NCI-H146 treated with DMSO at 0.1 percent for 48 hours (cell line): ENCODE results near the gene GCK.
"Not testable (repeated sequence)": the region's sequence is repeated elsewhere in the genome, so short reads cannot be mapped to it uniquely, and the experiment has no call there.

Experiments used
- DNase-seq: peaks from one replicate; lab custom pipeline; 2025; ENCODE audit not compliant: unreplicated experiment; lab: John Stamatoyannopoulos, UW

The GCK gene

GRCh38 chr7:44210107-44210506 lies 20.9 kb upstream of the GCK start:
- DNase-seq = no peak

DNA sequence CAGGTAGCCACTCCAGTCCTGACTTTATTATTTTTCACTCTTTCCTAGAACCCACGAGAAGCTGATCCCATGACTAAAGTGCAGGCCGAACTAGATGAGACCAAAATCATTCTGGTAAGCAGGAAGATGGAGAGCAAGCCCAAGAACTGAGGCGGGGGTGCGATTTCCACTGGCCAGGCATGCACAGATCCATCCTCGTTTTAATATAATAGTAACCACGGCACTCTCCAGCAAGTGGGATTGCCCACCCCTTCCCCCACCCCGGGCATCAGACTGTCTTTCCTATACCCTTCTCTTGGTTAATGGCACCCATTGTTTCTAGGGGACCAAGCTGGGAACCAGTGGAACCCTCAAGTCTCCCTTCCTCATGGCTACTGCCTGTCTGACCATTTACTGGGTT lies 18.8 kb upstream of the GCK start:
- DNase-seq = no peak

DNA sequence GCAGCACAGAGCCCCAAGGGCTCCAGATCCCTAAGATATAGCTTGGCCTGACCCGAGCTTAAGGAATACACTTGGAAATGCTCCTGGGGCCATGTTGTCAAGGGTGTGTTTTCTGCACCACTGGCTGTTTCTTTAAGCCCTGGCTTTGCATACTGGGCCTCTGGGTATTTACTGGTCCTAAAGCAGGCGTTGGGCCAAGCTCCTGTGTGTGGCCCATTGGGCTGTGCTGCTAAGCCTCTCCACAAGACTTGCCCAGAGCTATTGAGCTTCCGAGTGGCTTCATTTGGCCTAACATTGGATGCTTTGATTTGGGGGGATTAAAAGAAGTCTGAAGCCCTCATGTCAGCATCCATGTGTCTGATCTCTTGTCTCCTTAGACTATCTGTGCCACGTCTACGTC lies 16.8 kb upstream of the GCK start:
- DNase-seq = no peak

DNA sequence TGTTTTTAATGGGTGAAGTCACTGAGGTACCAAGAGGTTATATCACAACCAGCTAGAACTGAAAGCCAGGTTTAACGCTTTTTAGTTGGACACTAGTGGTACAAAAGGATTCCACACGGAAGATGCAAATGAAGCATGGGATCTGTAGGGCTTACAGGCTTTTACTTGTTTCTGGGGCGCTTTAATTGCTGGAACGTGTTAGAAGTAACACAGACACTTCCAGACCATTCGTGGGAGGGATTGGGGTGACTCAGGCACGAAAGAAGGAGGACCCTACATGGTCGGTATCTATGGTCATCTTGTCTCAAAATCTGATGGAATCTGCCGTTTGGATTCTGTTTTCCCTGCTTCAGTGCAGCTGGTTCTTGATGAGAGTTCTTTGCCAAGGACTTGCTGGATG lies 12.6 kb upstream of the GCK start:
- DNase-seq = no peak

DNA sequence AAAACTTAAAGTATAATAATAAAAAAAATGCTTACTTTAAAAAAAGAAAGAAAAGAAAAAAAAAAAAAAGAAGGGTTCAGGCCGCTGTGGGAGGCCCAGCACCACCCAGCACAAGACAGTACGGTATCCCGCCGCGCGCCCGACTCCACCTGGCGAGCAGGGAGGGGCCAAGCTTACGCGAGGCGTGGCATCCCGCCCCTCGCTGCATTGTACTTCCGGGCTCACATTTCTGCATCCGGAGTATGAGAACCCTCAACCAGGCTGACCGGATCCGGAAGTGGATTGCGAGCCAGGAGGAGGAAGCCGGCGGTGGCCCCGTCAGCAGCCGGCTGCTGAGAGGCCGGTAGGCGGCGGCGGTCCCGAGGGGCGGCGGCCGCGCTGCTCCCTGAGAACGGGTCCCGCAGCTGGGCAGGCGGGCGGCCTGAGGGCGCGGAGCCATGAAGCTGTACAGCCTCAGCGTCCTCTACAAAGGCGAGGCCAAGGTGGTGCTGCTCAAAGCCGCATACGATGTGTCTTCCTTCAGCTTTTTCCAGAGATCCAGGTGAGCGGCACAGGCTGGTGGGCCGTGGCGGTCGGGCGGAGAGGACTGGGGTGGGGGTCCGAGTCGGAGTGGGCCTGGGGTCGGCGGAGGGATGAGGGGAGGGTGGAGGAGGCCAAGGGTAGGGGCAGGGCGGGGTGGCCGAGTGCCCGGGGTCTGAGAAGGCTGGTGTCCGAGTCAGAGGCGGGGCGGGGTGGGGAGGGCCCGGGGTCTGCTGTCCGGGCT lies 11.6 kb upstream of the GCK start, which contains the start of gene YKT6:
TSS of gene YKT6 (plus strand) at position 280 of the 763 bp plus-strand sequence. CDS start at position 438, 158 bp downstream.
- DNase-seq = peak; percentile 95

DNA sequence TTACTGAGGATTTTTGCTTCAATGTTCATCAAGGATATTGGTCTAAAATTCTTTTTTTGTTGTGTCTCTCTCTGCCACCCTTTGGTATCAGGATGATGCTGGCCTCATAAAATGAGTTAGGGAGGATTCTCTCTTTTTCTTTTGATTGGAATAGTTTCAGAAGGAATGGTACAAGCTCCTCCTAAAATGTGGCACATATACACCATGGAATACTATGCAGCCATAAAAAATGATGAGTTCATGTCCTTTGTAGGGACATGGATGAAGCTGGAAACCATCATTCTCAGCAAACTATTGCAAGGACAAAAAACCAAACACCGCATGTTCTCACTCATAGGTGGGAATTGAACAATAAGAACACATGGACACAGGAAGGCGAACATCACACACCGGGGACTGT lies 10.9 kb upstream of the GCK start:
- not testable (repeated sequence) for DNase-seq

DNA sequence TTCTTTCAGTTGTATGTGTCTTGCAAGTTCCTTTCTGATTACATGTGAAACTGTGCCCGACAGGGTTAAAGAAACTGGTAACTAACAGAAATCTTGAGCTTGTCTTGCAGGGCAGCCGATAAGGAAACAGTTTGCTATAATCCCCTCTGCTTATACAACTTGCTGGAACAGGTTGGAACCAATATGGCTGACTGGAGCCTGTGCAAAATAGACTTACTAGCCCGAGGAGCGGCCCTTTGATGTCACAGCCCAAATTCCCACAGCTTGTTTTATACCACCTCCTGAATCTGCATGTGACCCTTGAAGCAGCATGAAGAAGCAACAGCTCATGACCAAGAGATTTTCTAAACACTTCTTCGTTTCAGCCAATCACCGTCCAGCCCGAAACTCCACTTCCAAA lies 8.2 kb upstream of the GCK start:
- DNase-seq = no peak

DNA sequence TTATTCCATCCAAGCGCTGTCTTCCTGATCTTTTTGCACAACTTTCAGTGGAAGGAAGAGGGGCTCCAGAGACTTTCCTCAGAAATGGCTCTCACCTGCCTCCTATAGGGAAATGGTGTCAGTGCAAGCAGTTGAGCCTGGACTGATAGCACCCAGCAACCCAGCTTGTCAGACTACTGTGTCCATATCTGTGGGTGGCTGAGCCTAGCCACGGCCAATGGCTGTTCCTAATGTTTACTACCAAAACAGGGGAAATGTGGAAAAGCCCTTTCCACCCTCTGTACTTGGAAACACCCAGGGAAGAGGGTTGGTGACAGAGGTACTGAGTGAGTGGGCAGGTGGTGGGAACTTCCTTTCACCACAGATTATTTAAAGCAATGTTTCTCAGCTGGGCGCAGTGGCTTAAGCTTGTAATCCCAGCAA lies 7.2 kb upstream of the GCK start:
- DNase-seq = peak; percentile 41

DNA sequence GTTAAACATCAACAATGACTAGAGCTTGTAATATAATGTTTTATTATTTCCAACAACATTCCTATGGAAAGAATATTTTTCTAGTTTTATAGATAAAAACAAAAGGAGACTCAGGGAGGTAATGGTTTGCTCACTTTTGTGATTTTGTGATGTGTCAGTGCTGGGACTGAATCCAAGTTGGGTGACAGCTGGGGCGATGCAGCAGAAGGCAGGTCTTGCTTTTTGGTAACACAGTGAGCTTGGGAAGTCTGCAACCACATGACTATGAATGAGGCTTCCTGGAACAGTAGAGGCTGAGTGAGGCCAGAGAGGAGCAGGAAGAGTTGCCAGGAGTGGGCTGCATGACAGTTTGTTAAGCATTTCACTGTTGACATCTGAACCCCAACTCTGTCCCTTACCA lies 6.7 kb upstream of the GCK start:
- DNase-seq = no peak

DNA sequence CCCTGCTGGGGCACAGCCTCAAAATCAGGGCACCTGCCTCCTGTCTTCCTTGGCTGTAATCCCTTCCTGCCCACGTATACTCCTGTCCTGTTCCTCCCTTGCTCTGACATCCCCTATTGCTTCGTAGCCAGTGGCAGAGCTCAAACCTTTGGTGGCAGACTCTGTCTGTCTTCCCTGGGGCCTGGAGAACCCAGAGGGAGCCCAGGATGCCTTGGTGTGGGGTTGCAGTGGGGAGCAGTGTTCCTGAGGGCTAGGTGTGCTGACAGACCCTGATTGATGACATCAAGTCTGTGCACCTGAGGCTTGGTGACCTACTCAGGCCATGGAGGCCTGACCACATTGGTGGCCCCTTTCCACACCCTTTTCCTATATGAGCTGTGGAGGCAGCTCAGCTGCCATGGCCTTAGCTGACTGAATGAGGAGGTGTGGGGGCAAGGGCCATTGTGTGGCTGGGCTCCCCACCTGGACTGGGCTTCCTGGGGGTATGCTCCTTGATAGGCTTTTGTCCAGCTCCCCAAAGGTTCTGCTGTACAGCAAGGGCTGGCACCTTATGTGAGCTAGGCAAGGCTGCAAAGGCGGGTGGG lies 5.4 kb upstream of the GCK start:
- DNase-seq = no peak

GRCh38 chr7:44194069-44194468 lies 4.8 kb upstream of the GCK start:
- no peak for DNase-seq

GRCh38 chr7:44193011-44193802 lies 4.0 kb upstream of the GCK start:
- DNase-seq = no peak

DNA sequence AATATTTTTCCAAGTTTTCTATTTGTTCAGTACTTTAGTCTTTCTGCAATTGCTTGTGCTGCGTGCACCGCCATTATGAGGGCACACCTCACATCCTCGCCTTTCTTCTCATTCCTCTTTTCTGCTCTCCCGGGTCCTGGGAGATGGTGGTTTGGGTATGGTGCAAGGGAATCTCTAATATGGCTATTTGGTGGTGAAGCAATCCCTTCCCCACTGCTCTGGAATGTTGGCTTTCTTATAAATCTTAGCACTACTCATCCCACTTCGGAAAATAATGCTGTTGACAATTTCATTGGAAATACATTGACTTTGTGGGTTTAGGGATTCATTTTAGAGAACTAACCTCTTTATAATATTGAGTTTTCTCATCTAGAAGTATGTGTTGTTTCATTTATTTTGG lies 1.9 kb upstream of the GCK start:
- DNase-seq = no peak

GRCh38 chr7:44189993-44190872 lies 994 bp upstream of the GCK start:
- no peak for DNase-seq

GRCh38 chr7:44188480-44189225 lies 586 bp downstream of the GCK start:
- no peak for DNase-seq

GRCh38 chr7:44187636-44188416 lies 1.4 kb downstream of the GCK start:
- no peak for DNase-seq

- no peak for DNase-seq
Measured at GRCh38 chr7:44186736-44187135, 2.5 kb downstream of the GCK start.

DNA sequence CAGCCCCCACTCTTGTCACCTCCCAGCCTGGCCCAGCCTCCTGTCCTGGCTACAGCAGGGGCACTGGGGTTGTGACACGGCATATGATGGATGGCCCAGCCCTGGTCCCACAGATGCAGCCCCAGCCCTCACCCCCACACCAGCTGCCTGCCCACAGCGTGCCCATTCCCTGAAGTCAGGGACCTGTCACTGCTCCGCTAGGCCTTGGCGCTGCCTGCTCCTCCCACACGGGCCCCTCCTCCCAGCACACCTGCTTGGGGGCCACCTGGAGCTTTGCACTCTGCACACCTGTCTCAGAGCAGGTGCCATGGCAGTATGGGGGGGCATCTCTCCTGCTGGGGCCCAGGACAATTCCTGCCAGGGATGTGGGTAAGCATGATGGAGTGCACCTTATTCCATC lies 3.5 kb downstream of the GCK start:
- peak; percentile 37 for DNase-seq

DNA sequence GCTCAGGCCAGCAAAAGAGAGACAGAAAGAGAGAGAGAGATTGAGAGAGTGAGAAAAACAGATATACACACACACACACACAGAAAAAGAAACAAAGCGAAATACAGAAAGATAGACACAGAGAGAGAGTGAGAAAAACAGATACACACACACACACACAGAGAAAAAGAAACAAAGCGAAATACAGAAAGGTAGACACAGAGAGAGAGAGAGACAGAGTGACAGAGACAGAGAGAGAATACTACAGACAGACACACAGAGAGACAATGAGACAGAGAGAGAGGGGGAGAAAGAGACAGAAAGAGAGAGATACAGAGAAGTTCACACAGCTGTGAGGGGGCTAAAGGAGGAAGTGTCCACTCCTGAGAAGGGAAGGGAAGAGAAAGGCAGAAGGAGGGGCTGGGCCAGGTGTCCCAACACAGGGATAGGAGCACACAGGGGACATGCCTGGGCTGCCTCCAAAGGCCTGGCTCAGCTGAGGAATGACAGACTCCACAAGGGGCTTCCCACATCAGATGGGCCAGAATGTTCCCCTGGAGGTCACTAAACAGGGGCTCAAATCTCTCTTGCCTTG lies 4.3 kb downstream of the GCK start:
- no peak for DNase-seq
